Muscle of arm (tissue), 12 donors: ENCODE measurements around the gene KLRK1. TPM values are rescaled to one million over a fixed set of nuclear protein-coding genes. Genes with fewer than 3 reads are reported as not detected.
A peak's percentile ranks its signal among the peaks of the same experiment; 100 is the strongest.
"Not testable (repeated sequence)": the region's sequence is repeated elsewhere in the genome, so short reads cannot be mapped to it uniquely, and the experiment has no call there.

Experiments used
- DNase-seq: peaks from one replicate; pipeline ENCODE4 v3.0.0-alpha.2; 2013
- polyA plus RNA-seq, 12 donors: library from polyadenylated mRNA; unstranded; fragments of 120-200 nt; gene quantifications; one replicate each; pipeline ENCODE4 v1.2.1, GENCODE V29; 2013; ENCODE audit not compliant: insufficient read length in 12 of 12

The KLRK1 gene
- polyA plus RNA-seq, 12 donors: 0.15 to 2.6 (median 0.61) TPM; not detected in 2

DNA sequence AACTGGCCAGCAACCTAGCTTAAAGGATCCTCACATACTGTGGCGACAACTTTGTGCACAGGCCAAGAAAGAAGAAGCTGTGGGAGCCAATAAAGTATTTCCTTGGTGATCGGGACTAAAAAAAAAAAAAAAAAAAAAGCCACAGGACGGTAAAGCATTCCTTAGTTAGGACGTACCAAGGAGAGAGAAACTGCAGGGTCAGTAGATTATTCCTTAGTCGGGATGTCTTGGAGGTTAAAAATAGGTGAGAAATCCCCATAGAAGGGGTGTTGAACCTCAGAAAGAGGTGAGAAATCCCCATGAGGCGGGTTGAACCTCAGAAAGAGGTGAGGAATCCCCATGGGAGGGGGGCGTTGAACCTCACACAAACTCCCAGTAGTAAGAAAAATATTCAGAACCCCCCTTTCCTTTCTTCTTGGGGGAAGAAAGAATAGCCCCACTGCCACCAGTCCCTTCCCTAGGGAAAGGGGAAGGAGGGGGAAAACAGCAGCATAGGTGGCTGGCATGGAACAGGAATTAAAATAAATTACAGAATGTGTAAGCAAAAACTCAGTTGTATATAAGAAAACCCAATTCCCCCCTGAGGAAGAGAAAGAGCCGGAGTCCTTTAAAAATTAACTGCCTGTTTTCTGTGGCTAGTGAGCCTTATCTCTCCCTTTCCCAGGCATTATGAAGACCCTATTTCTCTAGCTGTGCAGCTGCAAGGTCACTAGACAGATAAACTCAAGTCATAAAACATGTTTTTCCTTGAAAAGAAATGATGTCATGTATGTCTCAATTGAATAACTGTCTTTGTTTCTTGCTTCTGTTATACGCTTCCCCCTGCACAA lies 26.8 kb downstream of the KLRK1 start:
- no peak for DNase-seq

DNA sequence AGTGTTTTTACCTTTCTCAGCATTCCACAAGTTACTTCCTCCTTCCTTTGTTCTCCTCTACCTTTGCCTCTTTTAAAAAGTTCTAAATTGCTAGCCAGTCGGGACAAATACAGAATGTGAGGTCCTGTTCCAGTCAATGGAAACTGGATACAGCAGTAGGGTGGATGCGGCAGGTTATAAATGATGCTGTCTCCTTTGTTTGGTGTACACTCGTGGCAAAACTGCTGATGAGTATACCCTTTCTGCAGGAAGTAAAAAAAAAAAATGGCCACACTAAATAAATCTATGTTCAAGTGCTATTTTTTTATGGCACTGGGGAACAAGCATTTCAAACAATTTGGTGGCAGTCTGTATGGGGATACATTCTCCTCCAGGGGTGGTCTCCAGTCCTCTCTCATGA lies 27.5 kb downstream of the KLRK1 start:
- no peak for DNase-seq

DNA sequence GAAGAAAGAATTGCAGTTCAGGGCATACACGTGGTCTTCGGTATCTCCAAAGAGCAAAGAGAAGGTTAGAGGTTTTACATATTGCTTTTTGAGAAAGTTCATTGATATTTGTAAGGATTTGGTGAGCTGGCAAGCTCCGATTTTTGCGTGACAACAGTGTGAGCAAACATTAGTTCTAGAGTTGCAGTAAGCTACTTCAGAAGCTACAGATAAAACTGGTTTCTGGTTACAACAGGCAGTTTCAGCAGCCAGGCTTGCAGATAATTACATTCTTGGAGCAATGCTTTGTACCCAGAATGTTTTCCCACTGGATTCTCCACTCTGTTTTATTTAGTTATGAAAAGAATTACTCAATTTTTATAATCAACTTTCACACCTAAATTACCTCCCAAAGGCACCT lies 28.2 kb downstream of the KLRK1 start:
- no peak for DNase-seq

DNA sequence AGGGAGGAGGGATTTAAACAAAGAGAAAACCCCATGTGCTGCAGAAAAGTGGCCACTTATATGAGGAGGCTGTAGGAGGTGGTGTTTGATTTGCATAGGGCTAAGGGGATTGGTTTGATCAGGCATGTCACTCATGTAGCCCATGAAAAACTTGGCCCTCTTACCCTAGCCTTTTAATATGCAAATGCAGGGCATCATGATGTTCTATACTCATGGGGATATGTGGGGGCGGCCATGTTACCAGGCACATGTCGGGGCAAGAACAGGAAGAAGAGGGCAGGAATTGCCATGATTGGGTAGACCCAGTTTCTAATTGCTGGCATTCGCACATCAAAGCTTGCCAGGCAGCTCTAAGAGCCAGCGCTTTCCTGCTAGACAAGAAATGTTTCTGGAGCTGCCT lies 28.8 kb downstream of the KLRK1 start:
- no peak for DNase-seq

DNA sequence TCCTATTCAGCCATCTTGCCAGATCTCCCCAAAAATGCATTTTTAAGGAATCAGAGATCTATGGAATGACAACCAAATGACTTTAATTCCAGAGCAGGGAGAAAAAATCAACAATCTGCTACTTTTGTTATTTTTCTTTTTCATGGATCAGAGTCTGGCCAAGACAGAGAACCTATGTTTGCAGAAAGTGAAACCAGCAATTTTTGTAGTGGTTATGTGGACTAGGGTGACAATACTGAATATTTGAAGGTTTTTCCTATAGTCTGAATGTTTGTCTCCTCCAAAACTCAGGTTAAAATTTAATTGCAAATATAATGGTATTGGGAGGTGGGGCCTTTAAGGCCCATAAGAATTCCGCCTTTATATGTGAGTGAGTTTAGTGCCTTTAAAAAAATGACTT lies 30.9 kb downstream of the KLRK1 start:
- DNase-seq: no peak

DNA sequence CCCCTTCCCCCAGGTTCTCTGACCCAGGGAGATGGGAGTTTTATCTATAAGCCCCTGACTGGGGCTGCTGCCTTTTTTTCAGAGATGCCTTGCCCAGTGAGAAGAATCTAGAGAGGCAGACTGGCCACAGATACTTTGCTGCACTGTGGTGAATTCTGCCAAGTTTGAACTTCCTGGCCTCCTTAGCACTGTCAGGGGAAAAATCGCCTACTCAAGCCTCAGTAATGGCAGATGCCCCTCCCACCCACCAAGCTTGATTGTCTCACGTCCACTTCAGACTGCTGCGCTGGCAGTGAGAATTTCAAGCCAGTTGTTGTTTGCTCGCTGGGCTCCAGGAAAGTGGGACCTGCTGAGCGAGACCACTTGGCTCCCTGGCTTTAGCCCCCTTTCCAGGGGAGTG lies 31.7 kb downstream of the KLRK1 start:
- DNase-seq: no peak

DNA sequence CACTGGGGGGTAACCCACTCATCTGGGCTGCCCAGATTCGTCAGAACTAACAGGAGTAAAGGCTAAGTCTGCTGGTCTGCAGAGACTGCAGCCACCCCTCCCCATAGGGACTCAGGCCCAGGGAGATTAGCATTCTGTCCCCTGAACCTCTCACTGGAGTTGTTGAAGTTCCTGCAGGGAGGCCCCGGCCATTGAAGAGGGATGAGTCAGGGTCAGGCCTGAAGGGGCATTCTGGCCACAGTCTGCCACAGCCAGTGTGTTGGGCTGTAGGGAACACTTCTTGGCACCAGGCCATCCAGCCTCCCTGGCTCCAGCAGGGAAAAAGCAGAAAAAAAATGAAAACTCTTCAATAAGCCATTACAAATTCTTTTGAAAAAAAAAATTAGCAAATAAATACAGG lies 35.3 kb downstream of the KLRK1 start:
- no peak for DNase-seq

DNA sequence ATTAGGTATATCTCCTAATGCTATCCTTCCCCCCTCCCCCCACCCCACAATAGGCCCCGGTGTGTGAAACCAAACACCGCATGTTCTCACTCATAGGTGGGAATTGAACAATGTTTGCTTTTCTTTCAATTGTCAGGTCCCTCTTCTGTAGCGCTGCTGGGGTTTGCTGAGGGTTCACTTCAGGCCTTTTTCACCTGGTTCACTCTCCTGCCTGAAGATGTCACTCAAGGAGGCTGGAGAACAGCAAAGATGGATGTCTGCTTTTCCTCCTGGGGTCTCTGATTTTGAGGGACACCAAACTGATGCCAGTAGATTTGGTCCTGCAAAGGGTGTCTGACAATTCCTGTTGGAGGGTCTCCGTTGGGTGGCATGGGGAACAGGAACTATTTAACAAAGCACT lies 35.8 kb downstream of the KLRK1 start:
- DNase-seq: no peak

DNA sequence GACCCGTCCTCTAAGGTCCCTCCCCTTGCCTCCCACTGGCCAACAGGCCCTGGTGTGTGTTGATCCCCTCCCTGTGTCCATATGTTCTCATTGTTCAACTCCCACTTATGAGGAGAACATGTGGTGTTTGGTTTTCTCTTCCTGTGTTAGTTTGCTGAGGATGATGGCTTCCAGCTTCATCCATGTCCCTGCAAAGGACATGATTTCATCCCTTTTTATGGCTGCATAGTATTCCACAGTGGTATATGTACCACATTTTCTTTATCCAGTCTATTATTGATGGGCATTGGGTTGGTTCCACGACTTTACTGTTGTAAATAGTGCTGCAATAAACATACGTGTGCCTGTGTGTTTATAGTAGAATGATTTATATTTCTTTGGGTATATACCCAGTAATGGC lies 38.4 kb downstream of the KLRK1 start:
- not testable (repeated sequence) for DNase-seq

DNA sequence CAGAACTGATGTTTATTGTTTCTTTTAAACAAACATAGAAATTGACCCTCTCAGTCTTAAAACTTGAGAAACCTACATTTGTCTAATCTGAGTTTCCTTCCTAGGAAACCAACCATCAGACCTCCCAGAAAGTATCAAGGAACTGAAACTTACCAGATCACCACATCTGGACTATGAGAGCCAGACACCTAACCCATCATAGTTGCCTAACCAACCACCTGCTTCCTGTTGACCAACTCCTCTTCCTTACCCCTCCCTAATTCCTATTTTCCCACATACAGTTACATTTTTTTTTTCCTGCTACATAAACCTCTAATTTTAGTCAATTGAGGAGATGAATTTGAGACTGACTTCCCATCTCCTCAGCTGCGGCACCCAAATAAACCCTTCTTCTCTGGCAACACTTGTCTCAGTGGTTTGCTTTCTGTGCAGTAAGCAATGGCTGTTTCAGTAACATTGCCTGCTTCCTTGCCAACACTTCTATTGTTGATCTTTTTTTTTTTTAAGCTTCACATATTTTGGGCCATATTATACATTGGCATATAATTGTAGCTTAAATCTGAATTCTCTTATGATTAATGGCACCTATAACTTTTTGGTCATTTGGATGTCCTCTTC lies 47.8 kb downstream of the KLRK1 start:
- DNase-seq: no peak

DNA sequence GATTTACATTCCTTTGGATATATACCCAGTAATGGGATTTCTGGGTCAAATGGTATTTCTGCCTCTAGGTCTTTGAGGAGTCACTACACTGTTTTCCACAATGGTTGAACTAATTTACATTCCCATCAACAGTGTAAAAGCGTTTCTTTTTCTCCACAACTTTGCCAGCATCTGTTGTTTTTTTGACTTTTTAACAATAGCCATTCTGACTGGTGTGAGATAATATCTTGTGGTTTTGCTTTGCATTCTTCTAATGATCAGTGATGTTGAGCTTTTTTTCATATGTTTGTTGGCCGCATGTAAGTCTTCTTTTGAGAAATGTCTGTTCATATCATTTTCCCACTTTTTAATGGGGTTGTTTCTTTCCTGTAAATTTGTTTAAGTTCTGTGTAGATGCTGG lies 48.9 kb downstream of the KLRK1 start:
- not testable (repeated sequence) for DNase-seq

DNA sequence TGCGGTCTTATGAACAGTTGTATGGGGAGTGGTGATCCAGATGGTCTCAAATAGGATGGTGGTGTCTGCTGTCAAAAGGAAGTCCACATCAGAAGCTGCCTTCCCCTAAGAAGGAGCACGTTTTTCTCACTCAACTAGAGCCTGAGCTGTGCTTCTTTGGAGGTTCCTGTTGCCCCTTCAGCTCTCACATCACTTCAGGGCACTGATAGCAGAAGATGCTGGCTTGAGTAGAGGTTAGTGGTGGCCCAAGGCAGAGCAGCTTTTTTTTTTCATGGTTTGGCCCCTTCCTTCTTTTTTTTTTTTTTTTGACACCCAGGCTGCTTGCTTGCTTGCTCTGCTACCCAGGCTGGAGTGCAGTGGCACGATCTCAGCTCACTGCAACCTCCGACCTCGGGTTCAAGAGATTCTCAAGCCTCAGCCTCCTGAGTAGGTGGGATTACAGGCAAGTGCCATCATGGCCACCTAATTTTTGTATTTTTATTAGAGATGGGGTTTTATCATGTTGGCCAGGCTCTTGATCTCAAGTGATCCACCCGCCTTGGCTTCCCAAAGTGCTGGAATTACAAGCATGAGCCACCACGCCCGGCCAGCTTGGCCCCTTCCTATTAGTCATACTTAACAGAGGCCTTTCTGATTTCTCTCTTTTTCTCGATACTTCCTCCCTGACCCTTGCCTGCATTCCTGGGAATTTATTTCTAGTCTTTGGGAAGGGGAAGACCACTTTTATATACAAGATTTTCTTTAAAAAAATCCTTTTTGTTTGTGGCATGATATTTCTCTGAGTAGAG lies 50.6 kb downstream of the KLRK1 start:
- no peak for DNase-seq

DNA sequence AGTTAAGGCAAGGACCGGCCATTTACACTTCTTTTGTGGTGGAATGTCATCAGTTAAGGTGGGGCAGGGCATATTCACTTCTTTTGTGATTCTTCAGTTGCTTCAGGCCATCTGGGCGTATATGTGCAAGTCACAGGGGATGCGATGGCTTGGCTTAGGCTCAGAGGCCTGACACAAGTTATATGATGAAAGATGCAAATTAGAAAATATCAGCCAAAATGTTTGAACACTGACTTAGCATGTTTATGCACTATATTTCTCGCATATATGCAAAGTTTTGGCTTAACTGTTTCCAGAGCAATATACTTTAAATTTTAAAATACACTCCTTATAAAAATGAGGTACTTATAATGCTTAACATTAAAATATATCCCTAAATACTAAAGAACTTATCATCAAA lies 51.4 kb downstream of the KLRK1 start:
- not testable (repeated sequence) for DNase-seq

DNA sequence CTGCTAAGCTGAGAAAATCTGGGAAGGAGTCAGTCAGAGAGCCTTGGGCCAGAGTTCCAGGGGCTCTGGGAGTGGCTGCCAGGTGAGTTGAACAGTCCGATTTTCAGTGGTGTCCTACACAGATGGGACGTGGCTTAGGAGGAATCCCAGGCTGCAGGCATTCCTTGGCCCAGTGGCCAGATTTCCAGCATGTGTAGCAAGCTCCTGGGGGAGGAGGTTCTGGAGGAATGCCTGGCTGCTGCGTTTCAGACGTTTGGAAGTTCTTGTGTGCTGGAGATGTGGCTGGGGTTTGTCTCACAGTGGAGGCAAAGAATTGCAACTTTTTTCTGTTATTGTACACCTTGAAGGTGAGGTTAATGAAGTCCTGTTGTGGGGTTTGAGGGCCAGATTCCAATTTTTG lies 53.6 kb downstream of the KLRK1 start:
- not testable (repeated sequence) for DNase-seq

DNA sequence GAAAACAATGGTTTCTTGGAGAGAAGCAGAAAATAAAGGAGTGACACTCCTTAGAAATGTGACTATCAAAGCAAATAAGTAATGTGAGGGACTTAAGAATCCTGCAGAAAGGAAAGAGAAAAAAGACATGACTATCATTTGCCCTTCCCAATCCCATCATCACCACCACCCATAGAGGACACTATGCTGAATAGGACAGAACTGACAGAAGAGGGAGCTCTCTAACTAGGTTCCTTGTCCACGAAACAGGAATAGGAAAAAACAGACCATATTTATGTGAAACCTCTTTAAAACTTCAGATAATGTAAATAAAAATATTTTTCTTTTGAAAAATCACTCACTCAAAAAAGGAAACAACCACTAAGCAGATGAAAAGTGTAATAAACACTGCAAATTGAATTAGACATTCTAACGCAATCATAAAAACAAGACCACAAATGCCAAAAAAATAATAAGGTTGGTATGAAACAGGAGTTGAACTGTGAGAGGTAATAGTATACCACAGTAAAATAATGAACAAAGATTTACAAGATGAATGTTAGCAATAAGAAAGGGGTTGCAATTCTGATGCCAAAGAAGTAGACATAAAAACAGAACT lies 58.1 kb downstream of the KLRK1 start:
- peak; percentile 43 for DNase-seq

DNA sequence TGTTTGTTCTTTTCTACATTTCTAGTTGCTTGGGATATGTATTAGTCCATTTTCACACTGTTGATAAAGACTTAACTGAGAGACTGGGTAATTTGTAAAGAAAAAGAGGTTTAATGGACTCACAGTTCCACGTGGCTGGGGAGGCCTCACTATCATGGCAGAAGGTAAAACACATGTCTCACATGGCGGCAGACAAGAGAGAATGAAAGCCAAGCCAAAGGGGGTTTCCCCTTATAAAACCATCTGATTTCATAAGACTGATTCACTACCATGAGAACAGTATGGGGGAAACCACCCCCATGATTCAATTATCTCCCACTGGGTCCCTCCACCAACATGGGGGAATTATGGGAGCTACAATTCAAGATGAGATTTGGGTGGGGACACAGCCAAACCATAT lies 61.1 kb downstream of the KLRK1 start:
- not testable (repeated sequence) for DNase-seq

Other genes with a start within 250 kb of the KLRK1 start
- 1 to 10 TPM in 8 of 12 donors, under 1 TPM in 2, not detected in 2; 0.69 to 2.5 (median 1.2) TPM for gene OLR1, start 217.9 kb downstream of the KLRK1 start, polyA plus RNA-seq
- under 1 TPM in 9 of 12 donors, not detected in 3; 0.04 to 0.96 (median 0.26) TPM for gene TMEM52B, start 211.0 kb downstream of the KLRK1 start, polyA plus RNA-seq
- 10 to 100 TPM in 11 of 12 donors, not detected in 1; 21.2 to 63.3 (median 25.2) TPM for gene GABARAPL1, start 177.2 kb downstream of the KLRK1 start, polyA plus RNA-seq
- gene KLRD1, start 82.2 kb downstream of the KLRK1 start, polyA plus RNA-seq: 1 to 10 TPM in 3 of 12 donors, under 1 TPM in 7, not detected in 2; 0.16 to 1.6 (median 0.72) TPM
- gene KLRC4, start 19.7 kb upstream of the KLRK1 start, polyA plus RNA-seq: under 1 TPM in 5 of 12 donors, not detected in 7; 0.22 to 0.64 (median 0.32) TPM
- under 1 TPM in 5 of 12 donors, not detected in 7; 0.26 to 0.73 (median 0.39) TPM for gene KLRC3, start 30.6 kb upstream of the KLRK1 start, polyA plus RNA-seq
- gene KLRC2, start 46.0 kb upstream of the KLRK1 start, polyA plus RNA-seq: under 1 TPM in 5 of 12 donors, not detected in 7; 0.20 to 0.67 (median 0.58) TPM
- 1 to 10 TPM in 1 of 12 donors, under 1 TPM in 9, not detected in 2; 0.21 to 1.1 (median 0.51) TPM for gene KLRC1, start 63.3 kb upstream of the KLRK1 start, polyA plus RNA-seq
- 10 to 100 TPM in 1 of 12 donors, 1 to 10 TPM in 5, under 1 TPM in 5, not detected in 1; 0.40 to 19.9 (median 1.1) TPM for gene EIF2S3B, start 115.8 kb upstream of the KLRK1 start, polyA plus RNA-seq
- gene MAGOHB, start 223.6 kb upstream of the KLRK1 start, polyA plus RNA-seq: 10 to 100 TPM in 10 of 12 donors, not detected in 2; 19.7 to 37.6 (median 31.7) TPM